GM12872 (cell line): ENCODE data around the gene PLEKHG4.
A peak's percentile ranks its signal among the peaks of the same experiment; 100 is the strongest.

Source experiments
- TF ChIP-seq, protein P1 (sequence below): IDR thresholded peaks from 3 replicates; pipeline ENCODE4 v1.5.1; 2011; ENCODE audit warnings: low read depth, mild to moderate bottlenecking, low read length, moderate library complexity; ENCODE audit not compliant: insufficient read depth

The PLEKHG4 gene

DNA sequence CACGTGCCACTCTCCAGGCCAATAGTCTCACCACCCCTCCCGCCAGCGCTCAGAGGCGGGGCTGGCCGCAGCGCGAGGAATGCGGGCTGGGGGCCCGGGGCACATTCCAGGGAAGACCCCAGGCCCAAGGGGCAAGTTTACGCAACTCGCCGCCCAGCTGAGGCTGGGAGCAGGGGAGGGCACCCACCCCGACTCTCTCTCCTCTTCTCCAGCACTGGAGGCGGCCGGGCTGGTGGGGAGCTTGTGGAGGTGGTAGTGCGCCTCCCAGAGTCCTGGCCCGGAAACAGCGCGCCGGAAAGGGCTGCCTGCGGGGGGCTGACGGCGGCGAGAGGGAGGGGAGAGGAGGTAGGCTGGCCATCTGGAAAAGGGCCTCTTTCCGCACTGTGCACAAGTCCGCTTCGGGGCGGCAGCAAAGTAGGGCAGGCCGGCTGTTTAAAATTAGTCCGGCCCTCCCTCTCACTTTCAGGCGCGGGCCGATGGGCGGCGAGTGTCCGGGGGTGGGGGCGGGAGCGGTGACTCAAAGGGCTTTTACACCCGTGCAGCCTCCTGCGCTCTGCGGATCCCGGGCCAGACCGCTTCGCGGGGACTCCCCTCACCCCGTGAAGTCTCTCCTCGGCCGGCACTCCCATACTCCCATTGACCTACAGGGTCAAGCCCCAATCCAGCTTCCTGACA lies 33.1 kb upstream of the PLEKHG4 start:
- TF ChIP-seq, protein P1, sequence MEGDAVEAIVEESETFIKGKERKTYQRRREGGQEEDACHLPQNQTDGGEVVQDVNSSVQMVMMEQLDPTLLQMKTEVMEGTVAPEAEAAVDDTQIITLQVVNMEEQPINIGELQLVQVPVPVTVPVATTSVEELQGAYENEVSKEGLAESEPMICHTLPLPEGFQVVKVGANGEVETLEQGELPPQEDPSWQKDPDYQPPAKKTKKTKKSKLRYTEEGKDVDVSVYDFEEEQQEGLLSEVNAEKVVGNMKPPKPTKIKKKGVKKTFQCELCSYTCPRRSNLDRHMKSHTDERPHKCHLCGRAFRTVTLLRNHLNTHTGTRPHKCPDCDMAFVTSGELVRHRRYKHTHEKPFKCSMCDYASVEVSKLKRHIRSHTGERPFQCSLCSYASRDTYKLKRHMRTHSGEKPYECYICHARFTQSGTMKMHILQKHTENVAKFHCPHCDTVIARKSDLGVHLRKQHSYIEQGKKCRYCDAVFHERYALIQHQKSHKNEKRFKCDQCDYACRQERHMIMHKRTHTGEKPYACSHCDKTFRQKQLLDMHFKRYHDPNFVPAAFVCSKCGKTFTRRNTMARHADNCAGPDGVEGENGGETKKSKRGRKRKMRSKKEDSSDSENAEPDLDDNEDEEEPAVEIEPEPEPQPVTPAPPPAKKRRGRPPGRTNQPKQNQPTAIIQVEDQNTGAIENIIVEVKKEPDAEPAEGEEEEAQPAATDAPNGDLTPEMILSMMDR, result peak; percentile 57

DNA sequence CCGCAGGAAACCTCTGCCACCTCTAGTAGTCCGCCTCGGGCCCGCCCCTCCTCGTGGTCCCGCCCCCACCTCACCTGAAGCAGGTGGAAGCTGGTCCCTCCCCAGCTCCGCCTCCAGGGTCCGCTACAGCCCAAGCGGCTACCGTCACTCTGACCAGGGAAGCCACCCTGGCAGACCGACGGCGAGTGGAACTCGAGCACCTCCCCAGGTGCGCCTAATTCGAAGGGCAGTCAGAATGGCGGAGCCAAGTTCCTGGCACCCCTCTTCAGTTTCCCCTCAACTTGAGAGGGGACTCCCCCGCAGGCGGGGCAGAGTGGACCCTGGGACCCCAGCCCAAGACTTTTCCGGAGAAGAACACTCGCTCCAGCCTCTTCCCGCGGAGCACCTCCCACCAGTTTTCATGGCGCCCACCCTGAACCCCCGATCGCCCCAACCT lies 32.6 kb upstream of the PLEKHG4 start:
- TF ChIP-seq, protein P1, result no peak

DNA sequence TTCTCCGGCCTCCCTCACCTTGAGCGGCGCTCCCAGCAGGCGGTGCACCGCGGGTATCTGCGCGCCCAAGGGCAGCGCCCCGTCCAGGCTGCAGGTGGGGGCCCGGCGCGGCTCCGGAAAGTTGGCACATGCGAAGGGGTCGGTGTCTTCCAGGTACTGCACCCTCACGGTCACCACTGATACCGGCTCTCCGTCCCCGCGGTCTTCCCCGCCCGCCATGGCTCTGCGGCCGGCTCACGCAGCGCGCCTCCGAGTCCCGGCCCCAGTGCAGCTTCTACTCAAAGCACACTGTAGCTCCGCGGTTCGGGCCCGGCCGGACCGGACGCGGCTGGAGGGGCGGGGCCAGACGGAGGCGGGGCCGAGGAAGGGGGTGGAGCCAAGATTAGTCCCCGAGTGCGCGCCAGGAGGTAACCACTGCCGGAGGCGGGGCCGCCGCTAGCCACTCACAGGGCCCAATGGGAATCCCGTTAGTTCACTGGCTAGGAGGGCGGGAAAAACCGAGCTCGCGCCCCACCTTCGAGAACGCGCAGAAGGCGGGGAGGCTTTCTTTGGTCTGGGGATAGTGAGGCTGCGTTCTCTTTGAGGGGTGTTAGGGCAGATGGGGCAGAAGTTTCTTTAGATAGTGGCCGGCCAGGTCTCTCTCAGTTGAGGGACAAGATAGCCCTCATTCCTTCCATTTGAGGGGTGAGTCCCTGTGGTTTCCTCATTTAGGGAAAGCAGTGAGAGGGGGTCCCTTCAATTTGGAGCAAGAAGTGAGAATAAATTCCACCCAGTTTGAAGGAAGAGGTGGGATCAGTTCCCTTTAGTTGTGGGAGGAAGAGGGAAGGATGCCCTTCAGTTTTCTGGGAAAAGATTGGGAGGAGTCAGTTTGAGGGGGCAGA lies 31.9 kb upstream of the PLEKHG4 start, which contains the start of gene FHOD1:
Gene FHOD1, minus strand, starts transcription at position 290 of the 881 bp plus-strand sequence. Its CDS starts 71 bp downstream, at position 219.
- TF ChIP-seq, protein P1, result no peak

- TF ChIP-seq, protein P1, result no peak
These were observed 31.3 kb upstream of the PLEKHG4 start for GRCh38 chr16:67248073-67248400.

DNA sequence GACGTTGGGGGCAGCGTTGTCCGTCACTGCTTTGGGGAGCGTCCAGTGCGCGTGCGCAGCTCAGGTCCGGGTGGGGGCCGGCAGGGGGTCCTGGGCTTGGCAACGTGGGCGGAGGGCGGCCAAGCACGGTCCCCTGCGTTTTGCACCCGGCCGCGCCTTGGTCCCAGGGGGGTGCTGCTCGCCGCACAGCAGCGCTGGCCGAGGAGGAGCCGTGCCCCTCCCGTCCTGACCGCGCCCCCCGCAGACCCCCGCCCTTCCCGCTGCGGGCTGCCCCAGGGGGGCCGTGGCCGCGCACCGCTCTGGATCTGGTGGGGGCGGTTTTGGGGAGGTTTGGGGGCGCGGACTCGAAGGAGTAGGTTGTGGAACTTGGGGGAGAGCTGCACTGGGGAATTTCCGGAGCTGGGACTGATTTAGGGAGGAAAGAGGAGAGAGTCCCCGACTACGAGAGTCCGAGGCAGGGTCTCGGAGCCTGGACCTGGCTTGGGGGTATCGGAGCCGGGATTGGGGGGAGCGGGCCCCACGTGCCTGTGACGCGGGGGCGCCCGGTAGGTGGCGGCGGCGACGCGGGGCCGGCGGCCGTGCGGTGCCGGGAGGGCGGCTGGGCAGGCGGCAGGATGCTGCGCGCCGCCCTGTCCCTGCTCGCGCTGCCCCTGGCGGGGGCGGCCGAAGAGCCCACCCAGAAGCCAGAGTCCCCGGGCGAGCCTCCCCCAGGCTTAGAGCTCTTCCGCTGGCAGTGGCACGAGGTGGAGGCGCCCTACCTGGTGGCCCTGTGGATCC lies 30.7 kb upstream of the PLEKHG4 start, which contains the start of gene SLC9A5:
Gene SLC9A5, plus strand, starts transcription at position 579 of the 777 bp plus-strand sequence. Its CDS starts 36 bp downstream, at position 615.
- TF ChIP-seq, protein P1, result peak; percentile 20; the same call in 2 of the 3 replicates

DNA sequence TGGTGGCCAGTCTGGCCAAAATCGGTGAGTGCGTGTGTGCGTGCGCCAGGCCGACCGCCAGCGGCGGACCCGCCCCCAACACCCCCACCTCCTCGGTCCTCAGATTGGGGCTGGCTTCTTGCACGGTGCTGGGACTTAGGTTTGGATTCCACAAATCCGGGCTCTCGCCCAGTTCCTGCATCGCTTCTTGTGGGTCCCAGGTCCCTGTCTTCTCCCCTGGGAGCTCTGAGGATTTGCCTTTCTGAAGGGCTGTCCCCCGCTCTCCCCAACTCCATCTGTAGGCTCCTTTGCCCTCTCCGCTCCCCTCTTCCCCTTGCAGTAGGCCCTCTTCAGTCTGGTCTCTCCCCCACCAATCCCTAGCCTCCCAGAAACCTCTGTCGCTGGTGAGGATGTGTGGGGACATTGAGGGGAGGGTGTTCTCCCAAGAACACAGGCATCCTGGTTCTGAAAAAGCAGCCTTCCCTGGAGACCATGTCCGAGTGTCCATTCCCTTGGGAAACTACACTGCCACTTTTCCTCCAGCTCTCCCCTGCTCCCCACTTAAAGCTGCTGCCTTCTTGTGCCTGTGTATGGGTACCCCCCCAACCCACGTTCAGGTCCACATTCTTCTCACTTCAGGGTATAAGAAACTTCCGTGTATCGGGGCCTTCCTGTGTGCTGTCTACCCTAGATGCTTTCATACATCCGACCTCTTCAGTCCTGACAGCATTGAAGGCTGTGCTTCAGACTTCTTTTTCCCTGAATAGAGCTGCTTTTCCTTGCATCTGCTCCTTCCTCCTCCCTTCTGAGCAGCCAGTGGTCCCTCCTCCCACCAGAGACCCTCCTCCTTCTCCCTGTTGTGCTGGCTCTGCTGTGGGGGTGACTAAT lies 29.9 kb upstream of the PLEKHG4 start:
- TF ChIP-seq, protein P1, result no peak

DNA sequence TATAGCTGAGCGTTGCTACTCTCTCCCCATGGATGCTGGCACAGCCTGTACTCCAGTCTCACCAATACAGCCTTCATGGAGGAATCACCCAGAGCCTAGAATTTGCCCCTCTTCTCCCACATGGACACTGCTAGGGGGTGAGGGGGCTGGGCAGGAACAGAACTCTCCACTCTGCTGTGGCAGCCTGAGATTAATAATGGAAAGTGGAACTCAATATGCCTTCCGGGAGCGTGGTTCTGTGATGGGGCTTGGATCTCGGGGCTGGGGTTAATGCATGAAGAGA lies 29.3 kb upstream of the PLEKHG4 start:
- TF ChIP-seq, protein P1, result no peak
